Keratinocyte (primary cell): ENCODE data around the gene DRD2. TPM values are rescaled to one million over a fixed set of nuclear protein-coding genes. Genes with fewer than 3 reads are reported as not detected.

ENCODE experiments used
- DNase-seq: peaks from one replicate; pipeline ENCODE4 v3.0.0-alpha.2; 2011; ENCODE audit warnings: low read depth, missing footprints, low spot score
- FAIRE-seq: peaks from 2 replicates; lab custom pipeline; 2011; peaks lifted over from hg19 to GRCh38; lab: Jason Lieb, UNC
- H2AFZ ChIP-seq: 2 replicates; pipeline ENCODE4 v1.6.0; 2012; ENCODE audit warnings: low read length, control low read depth, inconsistent platforms; ENCODE audit not compliant: control insufficient read depth
- H3K27ac ChIP-seq: 2 replicates; pipeline ENCODE4 v1.5.1; 2011; ENCODE audit warnings: low read length; ENCODE audit not compliant: control insufficient read depth, insufficient read depth
- H3K27me3 ChIP-seq: 3 replicates; pipeline ENCODE4 v1.6.0; 2011; ENCODE audit warnings: low read length; ENCODE audit not compliant: control insufficient read depth, insufficient read depth; ENCODE audit errors: extremely low read depth
- H3K36me3 ChIP-seq, 2 experiments: 2 replicates in 1 of 2; 3 replicates in 1 of 2; pipeline ENCODE4 v1.5.1; 2011; ENCODE audit warnings: low read length in 2 of 2, mild to moderate bottlenecking in 1 of 2; ENCODE audit not compliant: control insufficient read depth in 2 of 2, insufficient read depth in 2 of 2; ENCODE audit errors: extremely low read depth in 1 of 2
- H3K4me1 ChIP-seq: 3 replicates; pipeline ENCODE4 v1.5.1; 2011; ENCODE audit warnings: low read length; ENCODE audit not compliant: control insufficient read depth, insufficient read depth; ENCODE audit errors: extremely low read depth
- H3K4me2 ChIP-seq: 3 replicates; pipeline ENCODE4 v1.6.0; 2011; ENCODE audit warnings: low read depth, low read length; ENCODE audit not compliant: control insufficient read depth, insufficient read depth; ENCODE audit errors: extremely low read depth
- H3K4me3 ChIP-seq, 3 experiments: fragments of 200-600 bp in 1 of 3; sonication (generic) in 1 of 3; 2 replicates in 2 of 3; 3 replicates in 1 of 3; pipeline ENCODE4 v1.5.1; 2011 to 2016; ENCODE audit warnings: low read length in 3 of 3, mild to moderate bottlenecking in 3 of 3, control low read depth in 2 of 3, inconsistent platforms in 1 of 3, low read depth in 1 of 3, mixed read lengths in 1 of 3, mixed run types in 1 of 3, moderate library complexity in 1 of 3; ENCODE audit not compliant: control insufficient read depth in 2 of 3, insufficient read depth in 2 of 3; ENCODE audit errors: extremely low read depth in 1 of 3
- H3K79me2 ChIP-seq: 2 replicates; pipeline ENCODE4 v1.6.0; 2012; ENCODE audit warnings: low read length; ENCODE audit not compliant: control insufficient read depth, insufficient read depth
- H3K9ac ChIP-seq: 3 replicates; pipeline ENCODE4 v1.6.0; 2011; ENCODE audit warnings: low read length; ENCODE audit not compliant: control insufficient read depth, insufficient read depth; ENCODE audit errors: extremely low read depth
- H3K9me1 ChIP-seq: 3 replicates; pipeline ENCODE4 v1.6.0; 2011; ENCODE audit warnings: low read length; ENCODE audit not compliant: control insufficient read depth, insufficient read depth; ENCODE audit errors: extremely low read depth
- H3K9me3 ChIP-seq: 2 replicates; pipeline ENCODE4 v1.5.1; 2012; ENCODE audit warnings: low read depth, low read length; ENCODE audit not compliant: control insufficient read depth
- H4K20me1 ChIP-seq: 3 replicates; pipeline ENCODE4 v1.6.0; 2011; ENCODE audit warnings: low read length; ENCODE audit not compliant: control insufficient read depth, insufficient read depth; ENCODE audit errors: extremely low read depth
- EZH2 ChIP-seq: IDR thresholded peaks from one replicate; pipeline ENCODE4 v1.6.1; 2012; ENCODE audit warnings: inconsistent platforms, mild to moderate bottlenecking, low read length, moderate library complexity
- dilution Hi-C: fragments of 300-500 bp; cut with MboI; formaldehyde crosslinking; loops from one replicate; pipeline ENCODE4 v1.7.0; 2020; ENCODE audit warnings: low sequenced_read_pairs; ENCODE audit not compliant: extremely low pct_ligation_motif_present
- polyA plus RNA-seq, 5 experiments: library from polyadenylated mRNA; depleted of rRNA in 3 of 5; stranded (reverse) in 3 of 5; stranded (forward) in 1 of 5; unstranded in 1 of 5; fragments of >200 nt; gene quantifications; 1 replicate in 1 of 5; 2 replicates in 3 of 5; 3 replicates in 1 of 5; pipeline versions ENCODE4 v1.2.1 to v1.2.3, GENCODE V29; 2011 to 2012; ENCODE audit warnings: missing spikeins in 2 of 5, low read depth in 1 of 5, low replicate concordance in 1 of 5
- TF ChIP-seq, protein P1 (sequence below), 3 experiments: IDR thresholded peaks in 1 of 3; conservative IDR thresholded peaks in 1 of 3; optimal IDR thresholded peaks in 1 of 3; 2 replicates in 2 of 3; 3 replicates in 1 of 3; pipeline versions ENCODE3 to v1.5.1; 2011; ENCODE audit warnings: low read length in 3 of 3, mild to moderate bottlenecking in 3 of 3, moderate library complexity in 2 of 3, control low read depth in 1 of 3, inconsistent platforms in 1 of 3; ENCODE audit not compliant: insufficient read depth in 2 of 3; ENCODE audit errors: extremely low read depth in 1 of 3

The DRD2 gene
- polyA plus RNA-seq, 1 donor (not counting 4 experiments of a cell fraction or from before 2014, with no cell fraction given), result 0.26 TPM

DNA sequence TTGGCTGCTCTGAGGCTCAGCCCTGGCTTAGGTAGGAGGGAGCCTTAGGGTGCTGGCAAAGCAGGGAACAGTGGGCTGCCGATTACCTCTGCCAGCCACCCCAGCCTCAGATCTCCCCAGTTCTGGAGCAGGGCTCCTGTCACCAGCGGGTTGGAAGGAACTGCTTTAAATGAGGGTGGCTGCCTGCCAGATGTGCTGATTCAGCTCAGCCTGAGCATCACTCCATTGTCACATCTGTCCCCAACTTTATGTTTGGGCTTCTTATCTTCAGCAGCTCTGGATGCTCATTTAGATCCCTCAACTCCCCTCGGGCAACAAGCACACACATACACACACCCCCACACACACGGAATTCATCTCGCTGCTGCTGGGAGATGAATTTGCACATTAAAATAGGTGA is 104.6 kb downstream of the DRD2 start:
- Histone ChIP-seq H3K36me3 (peaks cover 3 to 12% of the 10 kb centered on the region in 2 experiments), H3K4me3 (no peak overlapping the region), H2AFZ (no peak overlapping the region), H3K9ac (no peak overlapping the region), H3K27ac (no peak overlapping the region), H4K20me1 (no peaks in the 10 kb centered on the region), H3K9me3 (no peaks in the 10 kb centered on the region), H3K4me2 (no peak overlapping the region), H3K4me1 (peaks cover 22% of the 10 kb centered on the region), H3K79me2 (no peaks in the 10 kb centered on the region), H3K27me3 (no peaks in the 10 kb centered on the region), H3K9me1 (no peaks in the 10 kb centered on the region)
- TF ChIP-seq EZH2, result no peak
- TF ChIP-seq, protein P1, sequence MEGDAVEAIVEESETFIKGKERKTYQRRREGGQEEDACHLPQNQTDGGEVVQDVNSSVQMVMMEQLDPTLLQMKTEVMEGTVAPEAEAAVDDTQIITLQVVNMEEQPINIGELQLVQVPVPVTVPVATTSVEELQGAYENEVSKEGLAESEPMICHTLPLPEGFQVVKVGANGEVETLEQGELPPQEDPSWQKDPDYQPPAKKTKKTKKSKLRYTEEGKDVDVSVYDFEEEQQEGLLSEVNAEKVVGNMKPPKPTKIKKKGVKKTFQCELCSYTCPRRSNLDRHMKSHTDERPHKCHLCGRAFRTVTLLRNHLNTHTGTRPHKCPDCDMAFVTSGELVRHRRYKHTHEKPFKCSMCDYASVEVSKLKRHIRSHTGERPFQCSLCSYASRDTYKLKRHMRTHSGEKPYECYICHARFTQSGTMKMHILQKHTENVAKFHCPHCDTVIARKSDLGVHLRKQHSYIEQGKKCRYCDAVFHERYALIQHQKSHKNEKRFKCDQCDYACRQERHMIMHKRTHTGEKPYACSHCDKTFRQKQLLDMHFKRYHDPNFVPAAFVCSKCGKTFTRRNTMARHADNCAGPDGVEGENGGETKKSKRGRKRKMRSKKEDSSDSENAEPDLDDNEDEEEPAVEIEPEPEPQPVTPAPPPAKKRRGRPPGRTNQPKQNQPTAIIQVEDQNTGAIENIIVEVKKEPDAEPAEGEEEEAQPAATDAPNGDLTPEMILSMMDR (optimal IDR thresholded peaks at IDR 0.05 in 1 of 3, IDR thresholded peaks at IDR 0.05 in 1 of 3, conservative IDR thresholded peaks at IDR 0.05 in 1 of 3; ENCODE audit: extremely low read depth in 1 of 3, insufficient read depth in 2 of 3, low read length in 3 of 3), result no peak
- dilution Hi-C loops, result no loop called here
- DNase-seq, result no peak
- FAIRE-seq, result no peak

DNA sequence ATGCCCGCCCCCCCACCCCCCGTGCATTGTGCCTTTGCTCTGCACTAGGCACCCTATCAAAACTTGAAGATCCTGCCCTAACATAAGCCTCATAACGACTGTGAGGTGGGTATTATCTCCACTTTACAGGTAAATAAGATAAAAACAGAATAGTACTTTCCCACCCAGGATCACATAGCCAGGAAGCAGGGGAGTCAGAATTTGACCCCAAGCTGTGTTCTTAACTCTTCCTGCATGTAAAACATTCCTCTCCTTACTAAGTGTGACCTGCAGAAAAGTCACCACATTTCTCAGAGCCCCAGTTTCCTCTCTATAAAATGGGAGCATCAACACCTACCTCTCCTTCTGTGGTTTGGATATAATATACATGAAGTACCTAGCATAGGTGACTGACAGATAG is 105.8 kb downstream of the DRD2 start:
- Histone ChIP-seq H3K9ac (no peak overlapping the region), H3K4me2 (no peak overlapping the region), H2AFZ (no peak overlapping the region), H3K9me3 (no peaks in the 10 kb centered on the region), H3K27me3 (no peaks in the 10 kb centered on the region), H3K4me3 (no peak overlapping the region), H3K4me1 (peaks cover 22% of the 10 kb centered on the region), H3K36me3 (peaks cover 9 to 18% of the 10 kb centered on the region in 2 experiments), H3K79me2 (no peaks in the 10 kb centered on the region), H3K9me1 (no peaks in the 10 kb centered on the region), H3K27ac (no peak overlapping the region), H4K20me1 (no peaks in the 10 kb centered on the region)
- TF ChIP-seq, protein P1 (optimal IDR thresholded peaks at IDR 0.05 in 1 of 3, IDR thresholded peaks at IDR 0.05 in 1 of 3, conservative IDR thresholded peaks at IDR 0.05 in 1 of 3; ENCODE audit: extremely low read depth in 1 of 3, insufficient read depth in 2 of 3, low read length in 3 of 3), result no peak
- TF ChIP-seq EZH2, result no peak
- FAIRE-seq (no peak), DNase-seq (no peak)
- dilution Hi-C loops, result no loop called here
